ENCODE measurements around the gene DOCK11. TPM values are rescaled to one million over a fixed set of nuclear protein-coding genes. Genes with fewer than 3 reads are reported as not detected.

The DOCK11 gene
- total and polyA plus RNA-seq, 2 of the 4 experiments (the other 2 are of a cell fraction) = 3.9 to 13.1 TPM

DNA sequence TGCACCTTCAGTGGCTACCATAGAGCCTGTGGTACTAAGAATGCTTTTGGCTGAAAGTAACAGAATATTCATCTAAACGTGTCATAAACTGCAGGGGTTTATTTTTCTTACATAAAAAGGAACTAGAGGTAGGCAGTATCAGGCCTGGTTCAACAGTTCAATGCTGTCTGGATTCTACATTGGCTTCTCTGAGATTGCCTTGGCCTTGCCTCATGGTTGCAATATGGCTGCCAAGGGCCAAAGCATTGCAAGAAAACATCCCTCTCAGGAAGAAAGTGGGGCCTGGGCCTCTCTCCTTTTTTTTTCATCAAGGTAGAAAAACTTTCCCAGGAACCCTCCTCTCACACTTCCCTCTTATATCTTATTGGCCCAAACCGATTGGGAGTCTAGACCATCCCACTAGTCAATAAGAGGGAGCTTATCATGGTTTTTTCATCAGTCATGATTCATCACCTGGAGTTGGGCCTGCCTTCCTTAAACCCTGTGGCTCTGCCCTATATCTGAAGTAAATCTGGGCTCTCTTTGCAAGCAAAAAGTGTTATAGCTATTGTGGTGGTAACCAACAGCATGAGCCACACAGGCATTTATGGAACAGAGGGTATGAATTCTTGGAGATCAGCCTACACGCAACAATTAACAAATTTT, 1.8 kb upstream of the DOCK11 start:
- Histone ChIP-seq H3K56ac (ENCODE audit: extremely low read depth, insufficient read depth, low read length) (no peak overlapping the region), H3K14ac (replicated peaks; ENCODE audit: low read depth, low read length) (no peak overlapping the region), H2BK15ac (ENCODE audit: low read depth, low read length) (no peak overlapping the region), H3K9me1 (ENCODE audit: insufficient read depth, low read length) (no peaks in the 10 kb centered on the region), H3K23ac (ENCODE audit: low read depth, low read length) (no peak overlapping the region), H3K27me3 (ENCODE audit: control insufficient read depth, insufficient read depth, low read length) (no peaks in the 10 kb centered on the region), H4K20me1 (ENCODE audit: insufficient read depth, low read length) (no peaks in the 10 kb centered on the region), H3K79me1 (ENCODE audit: low read depth in 1 of 2, low read length in 2 of 2) (peaks cover 6% of the 10 kb centered on the region in 2 experiments; a peak in 3 of 4 replicates), H3K18ac (ENCODE audit: low read depth, low read length) (no peak overlapping the region), H3K4me3 (ENCODE audit: insufficient read depth, low read depth, low read length) (no peak overlapping the region), H3K4me1 (ENCODE audit: control insufficient read depth, insufficient read depth, low read length) (peaks cover 2% of the 10 kb centered on the region; the same call in 1 of the 2 replicates), H2BK120ac (ENCODE audit: low read depth, low read length) (no peak overlapping the region), H2BK5ac (ENCODE audit: low read depth, low read length, poor library complexity, severe bottlenecking) (no peak overlapping the region), H2AK9ac (replicated peaks; ENCODE audit: low read depth, low read length, poor library complexity) (no peak overlapping the region), H3K4ac (ENCODE audit: low read depth, low read length) (no peak overlapping the region), H3K27ac (ENCODE audit: insufficient read depth, low read length) (no peak overlapping the region), H3K36me3 (ENCODE audit: control insufficient read depth, insufficient read depth, low read length) (no peaks in the 10 kb centered on the region), H2BK20ac (ENCODE audit: low read depth, low read length) (no peak overlapping the region), H4K91ac (ENCODE audit: insufficient read depth, low read depth, low read length) (no peak overlapping the region), H2AK5ac (ENCODE audit: low read depth, low read length) (no peak overlapping the region), H2AFZ (replicated peaks; ENCODE audit: low read length, poor library complexity) (no peak overlapping the region), H3K9ac (ENCODE audit: low read depth, low read length) (no peak overlapping the region), H3K4me2 (ENCODE audit: low read depth, low read length) (no peak overlapping the region), H4K8ac (ENCODE audit: low read depth in 2 of 2, low read length in 2 of 2) (no peak overlapping the region), H4K5ac (ENCODE audit: low read depth, low read length) (no peak overlapping the region), H3K9me3 (ENCODE audit: control insufficient read depth, insufficient read depth, low read length) (no peaks in the 10 kb centered on the region)
- dilution Hi-C loops (cut with HindIII; ENCODE audit: low sequenced_read_pairs, unreplicated experiment) (no loop called here), in situ Hi-C loops (cut with MboI; ENCODE audit: low sequenced_read_pairs) (no loop called here), intact Hi-C loops (cut with micrococcal nuclease) (no loop called here)
- WGBS, 2 experiments (ENCODE audit: extremely low coverage in 2 of 2, insufficient read length in 1 of 2) = no CpG with 5 or more reads among the region's 3 CpGs
- CTCF ChIA-PET = interaction anchor here (0.6 kb wide), 1 partner anchor 111 kb away, joined by 3 read pairs; no protein-coding TSS in a partner anchor
- no peak for DNase-seq
- POLR2A ChIA-PET (ENCODE audit: unreplicated experiment) = no interaction called here
- TF ChIP-seq FOS (IDR thresholded peaks at IDR 0.05; ENCODE audit: low read depth, low read length) (no peak), RFX5 (IDR thresholded peaks at IDR 0.05; ENCODE audit: low read depth, low read length) (no peak), NFE2L2 (IDR thresholded peaks at IDR 0.05; ENCODE audit: low read depth, low read length) (no peak), MAZ (IDR thresholded peaks at IDR 0.05; ENCODE audit: borderline replicate concordance, low read depth, low read length) (no peak), BHLHE40 (IDR thresholded peaks at IDR 0.05; ENCODE audit: low read depth, low read length) (no peak), SMC3 (IDR thresholded peaks at IDR 0.05; ENCODE audit: low read depth, low read length) (no peak), RAD21 (IDR thresholded peaks at IDR 0.05; ENCODE audit: low read length) (no peak), MAFK (IDR thresholded peaks at IDR 0.05; ENCODE audit: low read depth, low read length) (no peak), POLR2A (IDR thresholded peaks at IDR 0.05; ENCODE audit: low read depth, low read length) (no peak)
- TF ChIP-seq, protein P1, sequence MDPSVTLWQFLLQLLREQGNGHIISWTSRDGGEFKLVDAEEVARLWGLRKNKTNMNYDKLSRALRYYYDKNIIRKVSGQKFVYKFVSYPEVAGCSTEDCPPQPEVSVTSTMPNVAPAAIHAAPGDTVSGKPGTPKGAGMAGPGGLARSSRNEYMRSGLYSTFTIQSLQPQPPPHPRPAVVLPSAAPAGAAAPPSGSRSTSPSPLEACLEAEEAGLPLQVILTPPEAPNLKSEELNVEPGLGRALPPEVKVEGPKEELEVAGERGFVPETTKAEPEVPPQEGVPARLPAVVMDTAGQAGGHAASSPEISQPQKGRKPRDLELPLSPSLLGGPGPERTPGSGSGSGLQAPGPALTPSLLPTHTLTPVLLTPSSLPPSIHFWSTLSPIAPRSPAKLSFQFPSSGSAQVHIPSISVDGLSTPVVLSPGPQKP (IDR thresholded peaks at IDR 0.05; ENCODE audit: borderline replicate concordance, low read depth, low read length) = no peak
- TF ChIP-seq, protein P2, sequence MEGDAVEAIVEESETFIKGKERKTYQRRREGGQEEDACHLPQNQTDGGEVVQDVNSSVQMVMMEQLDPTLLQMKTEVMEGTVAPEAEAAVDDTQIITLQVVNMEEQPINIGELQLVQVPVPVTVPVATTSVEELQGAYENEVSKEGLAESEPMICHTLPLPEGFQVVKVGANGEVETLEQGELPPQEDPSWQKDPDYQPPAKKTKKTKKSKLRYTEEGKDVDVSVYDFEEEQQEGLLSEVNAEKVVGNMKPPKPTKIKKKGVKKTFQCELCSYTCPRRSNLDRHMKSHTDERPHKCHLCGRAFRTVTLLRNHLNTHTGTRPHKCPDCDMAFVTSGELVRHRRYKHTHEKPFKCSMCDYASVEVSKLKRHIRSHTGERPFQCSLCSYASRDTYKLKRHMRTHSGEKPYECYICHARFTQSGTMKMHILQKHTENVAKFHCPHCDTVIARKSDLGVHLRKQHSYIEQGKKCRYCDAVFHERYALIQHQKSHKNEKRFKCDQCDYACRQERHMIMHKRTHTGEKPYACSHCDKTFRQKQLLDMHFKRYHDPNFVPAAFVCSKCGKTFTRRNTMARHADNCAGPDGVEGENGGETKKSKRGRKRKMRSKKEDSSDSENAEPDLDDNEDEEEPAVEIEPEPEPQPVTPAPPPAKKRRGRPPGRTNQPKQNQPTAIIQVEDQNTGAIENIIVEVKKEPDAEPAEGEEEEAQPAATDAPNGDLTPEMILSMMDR (conservative IDR thresholded peaks at IDR 0.05; ENCODE audit: low read depth, low read length) = no peak
- TF ChIP-seq, protein P3, sequence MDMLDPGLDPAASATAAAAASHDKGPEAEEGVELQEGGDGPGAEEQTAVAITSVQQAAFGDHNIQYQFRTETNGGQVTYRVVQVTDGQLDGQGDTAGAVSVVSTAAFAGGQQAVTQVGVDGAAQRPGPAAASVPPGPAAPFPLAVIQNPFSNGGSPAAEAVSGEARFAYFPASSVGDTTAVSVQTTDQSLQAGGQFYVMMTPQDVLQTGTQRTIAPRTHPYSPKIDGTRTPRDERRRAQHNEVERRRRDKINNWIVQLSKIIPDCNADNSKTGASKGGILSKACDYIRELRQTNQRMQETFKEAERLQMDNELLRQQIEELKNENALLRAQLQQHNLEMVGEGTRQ (IDR thresholded peaks at IDR 0.05; ENCODE audit: low read depth, low read length) = no peak
- no TSS peak for BruUV-seq (replicated peaks)
- ATAC-seq (ENCODE audit: low read depth) = no peak
